ENCODE data around the gene UBAC2. TPM values are rescaled to one million over a fixed set of nuclear protein-coding genes. Genes with fewer than 3 reads are reported as not detected.

Gene UBAC2
- total RNA-seq, 1 donor, result 36.9 TPM

DNA sequence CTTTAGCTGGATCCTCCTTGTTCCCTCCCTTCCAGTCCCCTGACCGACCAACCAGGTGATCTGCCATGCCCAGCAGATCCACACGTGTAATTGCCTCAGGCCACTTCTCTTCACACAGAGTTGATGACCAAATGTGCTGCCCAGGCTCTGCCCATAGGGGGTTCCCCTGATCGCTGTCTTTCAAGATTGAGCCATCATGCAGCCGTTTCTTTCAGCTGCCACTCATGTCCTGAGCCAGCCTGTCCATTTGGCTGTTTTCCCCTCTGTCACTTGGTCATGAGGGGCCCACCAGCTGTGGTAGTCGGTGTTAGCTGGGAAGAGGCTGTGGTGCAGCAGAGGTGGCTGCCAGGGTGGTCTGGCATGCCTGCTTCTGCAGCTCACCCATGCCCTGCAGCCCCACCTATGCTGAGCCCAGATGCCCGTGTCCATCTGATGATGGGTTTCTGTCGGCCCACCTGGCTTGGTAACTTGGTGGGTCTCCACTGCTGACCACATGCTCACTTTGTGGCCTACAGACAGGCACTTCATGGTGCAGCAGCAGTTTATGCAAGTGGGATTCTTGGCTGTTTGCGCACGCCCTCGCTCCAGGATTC lies 142.2 kb downstream of the UBAC2 start:
- Histone ChIP-seq H4K20me1 (ENCODE audit: insufficient read depth, low read length) (peaks cover 9% of the 10 kb centered on the region), H3K27ac (ENCODE audit: low read depth, low read length) (no peak overlapping the region), H2AFZ (ENCODE audit: low read length) (no peak overlapping the region), H3K36me3 (ENCODE audit: insufficient read depth, low read length) (peaks cover 11% of the 10 kb centered on the region), H3K9me3 (ENCODE audit: low read depth, low read length) (no peaks in the 10 kb centered on the region), H3K27me3 (ENCODE audit: insufficient read depth, low read length) (no peaks in the 10 kb centered on the region), H3K4me2 (ENCODE audit: insufficient read depth, low read length) (no peak overlapping the region), H3K4me3 (ENCODE audit: insufficient read depth, low read length) (no peak overlapping the region), H3K4me1 (ENCODE audit: insufficient read depth, low read length) (peaks cover 8% of the 10 kb centered on the region), H3K79me2 (ENCODE audit: insufficient read depth, low read length) (no peaks in the 10 kb centered on the region)
- TF ChIP-seq, protein P1, sequence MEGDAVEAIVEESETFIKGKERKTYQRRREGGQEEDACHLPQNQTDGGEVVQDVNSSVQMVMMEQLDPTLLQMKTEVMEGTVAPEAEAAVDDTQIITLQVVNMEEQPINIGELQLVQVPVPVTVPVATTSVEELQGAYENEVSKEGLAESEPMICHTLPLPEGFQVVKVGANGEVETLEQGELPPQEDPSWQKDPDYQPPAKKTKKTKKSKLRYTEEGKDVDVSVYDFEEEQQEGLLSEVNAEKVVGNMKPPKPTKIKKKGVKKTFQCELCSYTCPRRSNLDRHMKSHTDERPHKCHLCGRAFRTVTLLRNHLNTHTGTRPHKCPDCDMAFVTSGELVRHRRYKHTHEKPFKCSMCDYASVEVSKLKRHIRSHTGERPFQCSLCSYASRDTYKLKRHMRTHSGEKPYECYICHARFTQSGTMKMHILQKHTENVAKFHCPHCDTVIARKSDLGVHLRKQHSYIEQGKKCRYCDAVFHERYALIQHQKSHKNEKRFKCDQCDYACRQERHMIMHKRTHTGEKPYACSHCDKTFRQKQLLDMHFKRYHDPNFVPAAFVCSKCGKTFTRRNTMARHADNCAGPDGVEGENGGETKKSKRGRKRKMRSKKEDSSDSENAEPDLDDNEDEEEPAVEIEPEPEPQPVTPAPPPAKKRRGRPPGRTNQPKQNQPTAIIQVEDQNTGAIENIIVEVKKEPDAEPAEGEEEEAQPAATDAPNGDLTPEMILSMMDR (IDR thresholded peaks at IDR 0.05; ENCODE audit: extremely low read depth, low read depth, low read length), result no peak
- DNase-seq (ENCODE audit: insufficient read length, low spot score, missing footprints), result no peak

DNA sequence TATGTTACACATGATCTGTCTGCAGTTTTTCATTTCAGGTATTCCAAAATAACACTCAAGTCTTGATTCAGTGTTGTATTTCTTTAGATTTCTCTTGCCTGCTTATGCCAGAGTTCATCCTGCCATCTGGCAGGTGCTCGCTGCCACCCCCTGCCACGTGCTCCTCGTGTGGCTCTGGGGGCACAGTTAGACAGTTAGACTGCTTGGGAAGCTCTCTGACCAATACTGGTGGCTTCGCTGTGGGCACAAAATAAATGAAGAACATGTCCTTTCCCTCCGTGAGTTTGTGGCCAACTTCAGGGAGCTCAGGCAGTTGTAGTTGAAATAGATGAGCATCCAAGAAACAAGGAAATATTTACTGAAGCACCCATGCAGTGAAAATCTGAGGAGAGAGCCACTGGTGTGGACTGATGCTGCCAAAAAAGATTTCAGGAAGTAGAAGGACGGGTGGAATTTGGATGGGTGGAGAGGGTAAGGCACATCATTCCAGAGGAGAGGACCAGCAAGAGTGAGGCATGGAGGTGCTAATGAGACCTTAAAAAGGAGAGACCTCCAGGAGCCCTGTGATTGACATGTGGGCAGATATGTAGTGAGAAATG lies 144.1 kb downstream of the UBAC2 start:
- H4K20me1 ChIP-seq (ENCODE audit: insufficient read depth, low read length), result peaks cover 9% of the 10 kb centered on the region
- DNase-seq (ENCODE audit: insufficient read length, low spot score, missing footprints), result no peak
- H3K4me1 ChIP-seq (ENCODE audit: insufficient read depth, low read length), result peaks cover 6% of the 10 kb centered on the region
- H3K27me3 ChIP-seq (ENCODE audit: insufficient read depth, low read length), result no peaks in the 10 kb centered on the region
- H3K36me3 ChIP-seq (ENCODE audit: insufficient read depth, low read length), result peaks cover 14% of the 10 kb centered on the region
- H3K79me2 ChIP-seq (ENCODE audit: insufficient read depth, low read length), result no peaks in the 10 kb centered on the region
- H2AFZ ChIP-seq (ENCODE audit: low read length), result no peak overlapping the region
- H3K27ac ChIP-seq (ENCODE audit: low read depth, low read length), result no peak overlapping the region
- no peak overlapping the region for H3K4me3 ChIP-seq (ENCODE audit: insufficient read depth, low read length)
- no peaks in the 10 kb centered on the region for H3K9me3 ChIP-seq (ENCODE audit: low read depth, low read length)
- TF ChIP-seq, protein P1 (IDR thresholded peaks at IDR 0.05; ENCODE audit: extremely low read depth, low read depth, low read length), result no peak
- no peak overlapping the region for H3K4me2 ChIP-seq (ENCODE audit: insufficient read depth, low read length)

DNA sequence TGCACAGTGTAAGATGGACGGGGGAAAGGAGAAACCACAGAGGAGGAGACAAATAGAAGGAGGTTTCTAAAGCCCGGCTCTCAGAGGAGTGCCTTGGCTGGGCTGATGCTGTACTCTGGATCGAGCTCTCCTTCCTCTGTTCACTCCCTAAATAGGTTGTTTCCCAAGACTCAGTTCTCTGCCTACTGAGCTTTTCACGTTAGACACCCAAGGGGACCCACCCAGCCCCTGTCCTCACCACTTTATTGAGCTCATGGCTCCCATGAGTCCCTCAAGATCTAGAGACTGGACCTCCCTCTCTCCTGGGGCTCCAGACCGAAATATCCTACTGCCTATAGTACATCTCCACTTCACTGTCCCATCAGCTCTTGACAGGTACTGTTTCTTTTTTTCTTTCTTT lies 144.7 kb downstream of the UBAC2 start:
- Histone ChIP-seq H4K20me1 (ENCODE audit: insufficient read depth, low read length) (peaks cover 7% of the 10 kb centered on the region), H2AFZ (ENCODE audit: low read length) (no peak overlapping the region), H3K27ac (ENCODE audit: low read depth, low read length) (no peak overlapping the region), H3K27me3 (ENCODE audit: insufficient read depth, low read length) (no peaks in the 10 kb centered on the region), H3K9me3 (ENCODE audit: low read depth, low read length) (no peaks in the 10 kb centered on the region), H3K4me1 (ENCODE audit: insufficient read depth, low read length) (peaks cover under 1% of the 10 kb centered on the region), H3K36me3 (ENCODE audit: insufficient read depth, low read length) (peaks cover 14% of the 10 kb centered on the region), H3K79me2 (ENCODE audit: insufficient read depth, low read length) (no peaks in the 10 kb centered on the region), H3K4me3 (ENCODE audit: insufficient read depth, low read length) (no peak overlapping the region), H3K4me2 (ENCODE audit: insufficient read depth, low read length) (no peak overlapping the region)
- no peak for DNase-seq (ENCODE audit: insufficient read length, low spot score, missing footprints)
- TF ChIP-seq, protein P1 (IDR thresholded peaks at IDR 0.05; ENCODE audit: extremely low read depth, low read depth, low read length), result no peak

DNA sequence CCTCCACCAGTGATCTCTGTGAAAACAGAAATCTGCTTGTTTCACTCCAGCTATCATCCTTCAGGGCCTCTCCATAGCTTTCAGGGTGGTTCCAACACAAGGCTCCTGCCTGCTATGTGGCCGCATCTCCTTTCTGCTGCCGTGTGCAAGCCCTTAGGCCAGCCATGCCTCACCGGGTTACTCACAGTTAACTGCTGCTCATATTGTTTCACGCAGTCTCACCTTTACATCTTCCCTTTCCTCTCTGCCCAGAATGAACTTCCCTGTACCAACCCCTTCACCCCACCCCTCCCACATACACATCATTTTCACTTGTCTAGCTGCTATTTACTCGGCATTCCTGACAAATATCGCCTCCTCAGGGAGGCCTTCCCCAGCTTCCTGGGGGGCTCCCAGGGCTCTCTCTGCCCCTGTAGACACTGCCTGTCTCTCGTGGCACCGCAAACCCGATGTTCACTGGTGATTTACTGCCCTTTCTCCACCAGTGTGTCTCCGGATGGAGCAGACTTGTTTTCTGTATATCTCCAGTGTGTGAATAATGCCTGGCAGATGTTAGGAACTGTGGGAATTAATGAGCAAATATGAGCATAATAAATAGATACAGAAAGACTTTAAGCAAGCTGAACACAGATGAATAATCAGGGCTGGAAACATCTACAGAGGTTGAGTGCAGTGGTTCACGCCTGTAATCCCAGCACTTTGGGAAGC lies 145.8 kb downstream of the UBAC2 start:
- Histone ChIP-seq H3K27ac (ENCODE audit: low read depth, low read length) (no peak overlapping the region), H3K4me3 (ENCODE audit: insufficient read depth, low read length) (no peak overlapping the region), H3K4me1 (ENCODE audit: insufficient read depth, low read length) (no peaks in the 10 kb centered on the region), H3K79me2 (ENCODE audit: insufficient read depth, low read length) (no peaks in the 10 kb centered on the region), H2AFZ (ENCODE audit: low read length) (no peak overlapping the region), H4K20me1 (ENCODE audit: insufficient read depth, low read length) (peaks cover 7% of the 10 kb centered on the region), H3K9me3 (ENCODE audit: low read depth, low read length) (no peaks in the 10 kb centered on the region), H3K4me2 (ENCODE audit: insufficient read depth, low read length) (no peak overlapping the region), H3K36me3 (ENCODE audit: insufficient read depth, low read length) (peaks cover 4% of the 10 kb centered on the region), H3K27me3 (ENCODE audit: insufficient read depth, low read length) (no peaks in the 10 kb centered on the region)
- DNase-seq (ENCODE audit: insufficient read length, low spot score, missing footprints), result no peak
- TF ChIP-seq, protein P1 (IDR thresholded peaks at IDR 0.05; ENCODE audit: extremely low read depth, low read depth, low read length), result no peak

All from osteoblast (primary cell).